NT2/D1 (cell line): ENCODE results near the gene ZNF10.

Experiments used
- DNase-seq: peaks from one replicate; pipeline ENCODE4 v3.0.0-alpha.2; 2011; ENCODE audit warnings: low read depth, low spot score
- H3K27me3 ChIP-seq: 2 replicates; pipeline ENCODE4 v1.6.0; 2011; ENCODE audit warnings: mild to moderate bottlenecking; ENCODE audit not compliant: insufficient read length, insufficient read depth
- H3K36me3 ChIP-seq: 2 replicates; pipeline ENCODE4 v1.6.1; 2011; ENCODE audit warnings: mild to moderate bottlenecking, low read length, mixed read lengths; ENCODE audit not compliant: insufficient read depth, insufficient read length
- H3K4me1 ChIP-seq: 2 replicates; pipeline ENCODE4 v1.5.1; 2011; ENCODE audit not compliant: insufficient read depth, insufficient read length
- H3K4me3 ChIP-seq: 2 replicates; pipeline ENCODE4 v1.5.1; 2011; ENCODE audit warnings: low read depth; ENCODE audit not compliant: insufficient read length
- H3K9ac ChIP-seq: 2 replicates; pipeline ENCODE4 v1.6.0; 2011; ENCODE audit warnings: low read depth; ENCODE audit not compliant: insufficient read length
- H3K9me3 ChIP-seq: 2 replicates; pipeline ENCODE4 v1.5.1; 2011; ENCODE audit warnings: mild to moderate bottlenecking, low read length; ENCODE audit not compliant: insufficient read depth
- SUZ12 ChIP-seq: IDR thresholded peaks from 2 replicates; pipeline ENCODE4 v1.6.1; 2011; ENCODE audit not compliant: insufficient read length, insufficient read depth; ENCODE audit errors: extremely low read depth
- YY1 ChIP-seq: IDR thresholded peaks from 2 replicates; pipeline ENCODE4 v1.6.1; 2011; ENCODE audit not compliant: insufficient read length, insufficient read depth
- ZNF274 ChIP-seq: IDR thresholded peaks from 2 replicates; pipeline ENCODE4 v1.6.1; 2011; ENCODE audit warnings: mild to moderate bottlenecking, low read depth, low read length

Gene ZNF10

DNA sequence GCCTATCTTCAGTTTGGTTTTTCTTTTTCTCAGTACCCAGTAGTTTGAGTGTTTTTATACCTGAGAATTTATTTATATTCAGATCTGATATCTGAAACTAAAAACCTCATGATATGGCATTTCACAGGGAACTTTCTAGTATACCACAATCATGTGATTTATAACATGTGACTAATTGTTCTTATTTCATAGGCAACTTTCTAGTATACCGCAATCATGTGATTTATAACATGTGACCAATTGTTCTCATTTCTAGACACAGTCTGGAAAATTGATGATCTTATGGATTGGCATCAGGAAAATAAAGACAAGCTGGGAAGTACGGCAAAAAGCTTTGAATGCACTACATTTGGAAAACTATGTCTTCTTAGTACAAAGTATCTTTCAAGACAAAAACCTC lies 71.5 kb downstream of the ZNF10 start:
- H3K4me1 ChIP-seq = no peaks in the 10 kb centered on the region
- TF ChIP-seq SUZ12 (no peak), YY1 (no peak), ZNF274 (no peak)
- peaks cover 52% of the 10 kb centered on the region for H3K36me3 ChIP-seq
- H3K4me3 ChIP-seq = no peak overlapping the region
- H3K9ac ChIP-seq = no peak overlapping the region
- no peaks in the 10 kb centered on the region for H3K27me3 ChIP-seq
- DNase-seq = no peak
- peaks cover 69% of the 10 kb centered on the region for H3K9me3 ChIP-seq

DNA sequence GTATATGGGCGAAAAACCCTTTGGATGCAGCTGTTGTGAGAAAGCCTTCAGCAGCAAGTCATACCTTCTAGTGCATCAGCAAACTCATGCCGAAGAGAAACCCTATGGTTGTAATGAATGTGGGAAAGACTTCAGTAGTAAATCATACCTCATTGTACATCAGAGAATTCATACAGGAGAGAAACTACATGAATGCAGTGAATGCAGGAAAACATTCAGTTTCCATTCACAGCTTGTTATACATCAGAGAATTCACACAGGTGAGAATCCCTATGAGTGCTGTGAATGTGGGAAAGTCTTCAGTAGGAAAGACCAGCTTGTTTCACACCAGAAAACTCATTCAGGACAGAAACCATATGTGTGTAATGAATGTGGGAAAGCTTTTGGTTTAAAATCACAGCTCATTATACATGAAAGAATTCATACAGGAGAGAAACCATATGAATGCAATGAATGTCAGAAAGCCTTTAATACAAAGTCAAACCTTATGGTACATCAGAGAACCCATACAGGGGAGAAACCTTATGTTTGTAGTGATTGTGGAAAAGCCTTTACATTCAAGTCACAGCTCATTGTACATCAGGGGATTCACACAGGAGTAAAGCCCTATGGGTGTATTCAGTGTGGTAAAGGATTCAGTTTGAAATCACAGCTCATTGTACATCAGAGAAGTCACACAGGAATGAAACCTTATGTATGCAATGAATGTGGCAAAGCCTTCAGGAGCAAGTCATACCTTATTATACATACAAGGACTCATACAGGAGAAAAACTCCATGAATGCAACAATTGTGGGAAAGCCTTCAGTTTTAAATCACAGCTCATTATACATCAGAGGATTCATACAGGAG lies 72.3 kb downstream of the ZNF10 start:
- H3K36me3 ChIP-seq = peaks cover 52% of the 10 kb centered on the region
- no peaks in the 10 kb centered on the region for H3K27me3 ChIP-seq
- no peak overlapping the region for H3K4me3 ChIP-seq
- TF ChIP-seq ZNF274 = no peak
- TF ChIP-seq YY1 = no peak
- no peak for TF ChIP-seq SUZ12
- no peaks in the 10 kb centered on the region for H3K4me1 ChIP-seq
- DNase-seq = no peak
- H3K9me3 ChIP-seq = peaks cover 76% of the 10 kb centered on the region
- no peak overlapping the region for H3K9ac ChIP-seq

DNA sequence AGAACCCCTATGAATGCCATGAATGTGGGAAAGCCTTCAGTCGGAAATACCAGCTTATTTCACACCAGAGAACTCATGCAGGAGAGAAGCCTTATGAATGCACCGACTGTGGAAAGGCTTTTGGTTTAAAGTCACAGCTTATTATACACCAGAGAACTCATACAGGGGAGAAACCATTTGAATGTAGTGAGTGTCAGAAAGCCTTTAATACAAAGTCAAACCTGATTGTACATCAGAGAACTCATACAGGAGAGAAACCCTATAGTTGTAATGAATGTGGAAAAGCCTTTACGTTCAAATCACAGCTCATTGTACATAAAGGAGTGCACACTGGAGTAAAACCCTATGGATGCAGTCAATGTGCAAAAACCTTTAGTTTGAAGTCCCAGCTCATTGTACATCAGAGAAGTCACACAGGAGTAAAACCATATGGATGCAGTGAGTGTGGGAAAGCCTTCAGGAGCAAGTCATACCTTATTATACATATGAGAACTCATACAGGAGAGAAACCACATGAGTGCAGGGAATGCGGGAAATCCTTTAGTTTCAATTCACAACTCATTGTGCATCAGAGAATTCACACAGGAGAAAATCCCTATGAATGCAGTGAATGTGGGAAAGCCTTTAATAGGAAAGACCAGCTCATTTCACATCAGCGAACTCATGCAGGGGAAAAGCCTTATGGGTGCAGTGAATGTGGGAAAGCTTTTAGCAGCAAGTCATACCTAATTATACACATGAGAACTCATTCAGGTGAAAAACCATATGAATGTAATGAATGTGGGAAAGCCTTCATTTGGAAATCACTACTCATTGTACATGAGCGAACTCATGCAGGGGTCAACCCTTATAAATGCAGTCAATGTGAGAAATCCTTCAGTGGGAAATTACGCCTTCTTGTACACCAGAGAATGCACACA lies 73.2 kb downstream of the ZNF10 start:
- peaks cover 84% of the 10 kb centered on the region for H3K9me3 ChIP-seq
- H3K27me3 ChIP-seq = no peaks in the 10 kb centered on the region
- no peaks in the 10 kb centered on the region for H3K4me1 ChIP-seq
- no peak overlapping the region for H3K4me3 ChIP-seq
- TF ChIP-seq SUZ12 (no peak), YY1 (no peak), ZNF274 (peak; percentile 99)
- H3K36me3 ChIP-seq = peaks cover 52% of the 10 kb centered on the region
- H3K9ac ChIP-seq = no peak overlapping the region
- no peak for DNase-seq

DNA sequence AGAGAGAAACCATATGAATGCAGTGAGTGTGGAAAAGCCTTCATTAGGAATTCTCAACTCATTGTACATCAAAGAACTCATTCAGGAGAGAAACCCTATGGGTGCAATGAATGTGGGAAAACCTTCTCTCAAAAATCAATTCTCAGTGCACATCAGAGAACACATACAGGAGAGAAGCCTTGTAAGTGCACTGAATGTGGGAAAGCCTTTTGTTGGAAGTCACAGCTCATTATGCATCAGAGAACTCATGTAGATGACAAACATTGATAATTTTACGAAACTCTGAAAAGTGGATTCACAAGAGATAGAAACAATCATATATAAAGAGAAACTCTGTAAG lies 73.8 kb downstream of the ZNF10 start:
- H3K4me3 ChIP-seq = no peak overlapping the region

DNA sequence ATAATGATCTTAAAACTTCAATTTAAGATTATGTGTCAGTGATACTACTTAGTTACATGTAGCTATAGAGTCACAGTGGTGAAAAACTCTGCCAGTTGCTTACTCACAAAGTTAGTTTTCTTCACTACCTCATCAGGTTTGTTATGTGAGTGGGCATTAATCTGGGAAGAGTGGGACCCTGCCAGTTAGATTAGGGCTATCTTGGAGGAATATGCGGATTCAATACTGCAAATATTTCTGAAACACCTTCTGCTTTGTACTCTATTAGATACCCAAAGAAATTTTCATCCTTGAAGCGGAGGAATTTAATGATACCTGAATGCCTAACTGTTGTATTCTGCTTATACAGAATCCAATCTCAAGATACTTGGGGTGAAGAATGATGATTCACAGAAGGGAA lies 76.0 kb downstream of the ZNF10 start:
- Histone ChIP-seq H3K9ac (no peak overlapping the region), H3K36me3 (peaks cover 43% of the 10 kb centered on the region), H3K4me3 (no peak overlapping the region), H3K27me3 (no peaks in the 10 kb centered on the region), H3K4me1 (no peaks in the 10 kb centered on the region), H3K9me3 (peaks cover 90% of the 10 kb centered on the region)
- TF ChIP-seq SUZ12 = no peak
- TF ChIP-seq ZNF274 = no peak
- no peak for TF ChIP-seq YY1
- DNase-seq = no peak

More for the DNA sequence above, 73.8 kb downstream of the ZNF10 start:
- no peaks in the 10 kb centered on the region for H3K4me1 ChIP-seq
- TF ChIP-seq YY1 (no peak), ZNF274 (no peak), SUZ12 (no peak)
- H3K9ac ChIP-seq = no peak overlapping the region
- no peaks in the 10 kb centered on the region for H3K27me3 ChIP-seq
- H3K36me3 ChIP-seq = peaks cover 52% of the 10 kb centered on the region
- H3K9me3 ChIP-seq = peaks cover 86% of the 10 kb centered on the region
- DNase-seq = no peak
